Gastroesophageal sphincter (tissue), 3 donors: ENCODE results near the gene RAI1.

Experiments used
- CTCF ChIP-seq, 4 experiments: fragments of 200-600 bp in 2 of 4; fragments of 450-650 bp in 2 of 4; sonication (generic) in 1 of 4; IDR thresholded peaks; one replicate each; pipeline ENCODE4 v1.5.1; 2017 to 2019; ENCODE audit warnings: antibody characterized with exemption in 4 of 4, mild to moderate bottlenecking in 2 of 4, moderate library complexity in 2 of 4
- EP300 ChIP-seq: sonication (generic); formaldehyde crosslinking; IDR thresholded peaks from one replicate; pipeline ENCODE4 v1.6.1; 2017; ENCODE audit warnings: antibody characterized with exemption, mild to moderate bottlenecking
- POLR2A ChIP-seq, 2 donors: fragments of 450-650 bp; IDR thresholded peaks; one replicate each; pipeline ENCODE4 v1.6.1; 2017; ENCODE audit warnings: antibody characterized with exemption in 2 of 2, mild to moderate bottlenecking in 2 of 2, moderate library complexity in 1 of 2

- TF ChIP-seq CTCF (IDR thresholded peaks at IDR 0.05) (no peak), POLR2A (IDR thresholded peaks at IDR 0.05) (no peak), EP300 (no peak)
These were observed 122.7 kb downstream of the RAI1 start for GRCh38 chr17:17804007-17804406.
